GM19193 (cell line): ENCODE measurements around the gene METTL24.

Experiments used
- POLR2A ChIP-seq: IDR thresholded peaks from 4 replicates; pipeline ENCODE4 v1.6.1; 2011; ENCODE audit not compliant: insufficient read depth, insufficient read length; ENCODE audit errors: extremely low read depth

Gene METTL24

GRCh38 chr6:110216140-110216539 lies 142.0 kb downstream of the METTL24 start:
- TF ChIP-seq POLR2A, result no peak

- no peak for TF ChIP-seq POLR2A
Observed at GRCh38 chr6:110214338-110214737, 143.8 kb downstream of the METTL24 start.

- TF ChIP-seq POLR2A, result no peak
Observed at GRCh38 chr6:110211753-110212152, 146.4 kb downstream of the METTL24 start.

GRCh38 chr6:110207652-110208051 lies 150.5 kb downstream of the METTL24 start:
- no peak for TF ChIP-seq POLR2A

- no peak for TF ChIP-seq POLR2A
Observed at GRCh38 chr6:110201151-110201884, 156.8 kb downstream of the METTL24 start.

- TF ChIP-seq POLR2A, result no peak
Observed at GRCh38 chr6:110198561-110198960, 159.6 kb downstream of the METTL24 start.

GRCh38 chr6:110196874-110197273 lies 161.3 kb downstream of the METTL24 start:
- no peak for TF ChIP-seq POLR2A

- TF ChIP-seq POLR2A, result no peak
Observed at GRCh38 chr6:110195639-110196038, 162.5 kb downstream of the METTL24 start.
